Hematopoietic multipotent progenitor cell treated with erythropoietin and hydrocortisone succinate and interleukin-3 and kit ligand, for 8 days (in vitro differentiated cells): ENCODE results near the gene GPR156.
"Not testable (repeated sequence)": the region's sequence is repeated elsewhere in the genome, so short reads cannot be mapped to it uniquely, and the experiment has no call there.

Source experiments
- DNase-seq: peaks from one replicate; pipeline ENCODE4 v3.0.0-alpha.2; 2015

The GPR156 gene

GRCh38 chr3:120272286-120272685 lies 12.7 kb downstream of the GPR156 start:
- no peak for DNase-seq

- no peak for DNase-seq
Measured at GRCh38 chr3:120265989-120266388, 19.0 kb downstream of the GPR156 start.

DNA sequence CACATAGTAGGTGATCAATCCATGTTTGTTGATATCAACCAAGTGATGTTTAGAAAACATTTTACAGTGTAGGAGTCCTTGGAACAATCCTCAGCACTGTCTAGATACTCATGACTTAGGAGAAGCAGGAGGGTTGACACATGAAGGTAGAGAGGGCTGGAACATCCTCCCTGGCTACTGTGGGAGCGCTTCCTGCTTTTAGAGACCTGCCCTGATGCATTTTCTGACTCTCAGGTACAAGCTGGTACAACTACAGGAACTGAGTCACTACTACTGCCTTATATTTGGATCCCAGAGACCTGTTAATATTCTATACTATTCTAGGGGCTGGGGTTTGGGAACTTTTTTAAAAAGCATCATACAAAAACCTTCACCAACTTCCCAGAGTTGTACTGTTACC lies 20.1 kb downstream of the GPR156 start:
- no peak for DNase-seq

DNA sequence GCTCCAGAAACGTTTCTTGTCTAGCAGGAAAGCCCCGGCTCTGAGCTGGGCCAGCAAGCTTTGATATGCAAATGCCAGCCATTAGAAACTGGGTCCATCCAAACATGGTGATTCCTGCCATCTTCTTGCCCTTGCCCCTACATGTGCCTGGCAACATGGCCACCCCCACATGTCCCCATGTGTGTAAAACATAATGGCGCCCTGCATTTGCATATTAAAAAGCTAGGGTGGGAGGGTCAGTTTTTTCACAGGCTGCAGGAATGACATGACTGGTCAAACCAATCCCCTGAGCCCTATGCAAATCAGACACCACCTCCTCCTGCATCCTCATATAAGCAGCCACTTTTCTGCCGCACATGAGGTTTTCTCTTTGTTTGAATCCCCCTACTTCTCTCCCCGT lies 21.2 kb downstream of the GPR156 start:
- DNase-seq, result no peak

DNA sequence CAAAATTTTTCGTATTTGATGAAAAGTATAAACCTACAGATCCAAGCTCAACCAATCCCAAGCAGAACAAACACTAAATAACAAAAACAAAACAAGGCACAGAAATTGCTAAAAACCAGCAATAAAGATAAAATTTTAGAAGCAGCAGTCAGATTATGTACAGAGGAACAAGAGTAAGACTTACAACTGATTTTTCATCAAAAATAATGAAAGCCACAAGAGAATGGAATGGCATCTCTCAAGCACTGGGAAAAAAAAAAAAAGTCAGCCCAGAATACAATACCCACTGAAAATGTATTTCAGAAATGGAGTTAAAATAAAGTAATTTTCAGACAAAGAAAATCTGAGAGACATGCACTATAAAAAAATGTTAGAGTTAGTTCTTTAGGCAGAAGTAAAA lies 27.0 kb downstream of the GPR156 start:
- no peak for DNase-seq

DNA sequence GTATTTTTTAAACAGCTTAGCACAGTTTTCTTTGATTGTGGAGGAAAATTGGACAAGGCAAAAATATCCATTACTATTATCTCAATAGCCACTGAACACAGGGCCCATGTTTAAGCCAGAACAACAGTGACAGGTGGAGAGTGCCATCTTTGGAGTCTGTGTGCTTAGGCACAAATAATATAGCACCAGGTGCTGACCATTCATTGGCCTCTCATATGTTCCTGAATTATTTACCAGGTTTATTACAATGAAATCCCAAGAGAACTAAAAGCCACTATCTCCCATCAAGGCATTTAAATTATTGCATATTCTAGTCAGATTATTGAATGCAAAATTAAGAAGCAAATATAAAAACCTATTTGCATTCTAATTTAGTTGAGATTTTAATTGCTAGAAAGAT lies 39.6 kb downstream of the GPR156 start:
- DNase-seq, result no peak

GRCh38 chr3:120244834-120245225 lies 40.2 kb downstream of the GPR156 start:
- no peak for DNase-seq

- no peak for DNase-seq
Measured at GRCh38 chr3:120239644-120240043, 45.4 kb downstream of the GPR156 start.

DNA sequence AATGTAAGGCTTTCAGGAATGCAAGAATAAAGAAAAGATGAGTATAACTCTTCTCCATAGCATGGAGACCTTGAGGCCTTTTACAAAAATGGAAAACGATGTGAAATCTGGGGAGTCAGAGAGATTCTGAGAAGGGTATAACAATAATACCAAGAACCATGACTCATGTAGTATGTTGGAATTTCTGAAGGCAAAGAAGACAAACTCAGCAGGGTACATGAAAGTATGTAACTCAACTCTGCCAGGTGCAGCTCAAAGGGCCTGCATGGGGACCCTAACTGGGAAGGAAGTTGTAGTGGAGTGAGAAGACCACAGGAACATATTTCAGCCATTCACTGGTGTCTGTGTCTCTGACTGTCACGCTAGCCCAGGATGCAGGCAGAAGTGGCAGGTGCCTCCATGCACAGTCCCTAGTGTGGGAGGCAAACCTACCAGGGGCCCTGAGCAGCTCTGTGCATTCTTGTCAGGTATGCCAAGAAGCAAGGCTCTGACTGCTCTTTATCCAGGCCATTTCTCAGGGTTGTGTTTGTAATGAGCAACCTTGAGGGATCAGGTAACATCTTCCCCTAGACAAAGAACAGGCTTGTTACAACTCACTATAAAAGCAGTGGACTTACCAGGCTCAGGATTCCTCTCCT lies 57.2 kb downstream of the GPR156 start:
- DNase-seq, result no peak

- DNase-seq, result no peak
Measured at GRCh38 chr3:120224237-120224636, 60.8 kb downstream of the GPR156 start.

DNA sequence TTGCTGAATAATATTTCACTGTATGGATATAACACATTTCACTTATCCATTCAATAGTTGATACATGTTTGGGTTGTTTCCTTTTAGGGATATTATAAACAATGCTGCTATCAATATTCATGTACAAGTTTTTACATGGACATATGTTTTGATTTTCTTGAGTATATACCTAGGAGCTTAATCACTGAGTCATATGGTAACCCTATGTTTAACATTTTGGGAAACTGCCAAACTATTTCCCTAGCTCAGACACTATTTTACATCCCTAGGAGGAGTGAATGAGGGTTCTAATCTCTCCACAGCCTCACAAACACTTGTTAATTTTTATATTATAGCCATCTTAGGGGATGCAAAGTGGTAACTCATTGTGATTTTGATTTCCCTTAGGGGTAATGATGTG lies 66.0 kb downstream of the GPR156 start:
- no peak for DNase-seq

- DNase-seq, result not testable (repeated sequence)
Measured at GRCh38 chr3:120216633-120217032, 68.4 kb downstream of the GPR156 start.

DNA sequence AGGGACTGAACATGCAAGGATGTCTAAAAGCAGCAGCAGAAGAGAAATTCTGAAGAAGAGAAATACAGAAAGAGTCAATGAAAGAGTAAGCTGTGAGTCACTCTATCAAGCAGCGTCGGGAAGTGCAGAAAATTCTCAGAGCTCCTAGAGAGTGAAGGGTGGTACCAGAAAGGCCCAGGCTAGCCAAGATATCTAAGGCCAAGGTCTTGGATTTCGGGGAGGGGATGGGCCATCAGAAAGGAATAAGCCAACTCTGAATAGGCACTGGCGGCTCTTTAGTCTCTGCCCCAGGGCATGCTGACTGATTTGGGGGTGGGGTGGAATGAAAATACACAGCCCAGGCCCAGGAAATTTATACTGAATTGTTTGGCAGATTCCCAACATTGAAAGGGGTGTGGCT lies 70.8 kb downstream of the GPR156 start:
- no peak for DNase-seq

- no peak for DNase-seq
Measured at GRCh38 chr3:120212505-120212904, 72.5 kb downstream of the GPR156 start.

GRCh38 chr3:120209425-120209824 lies 75.6 kb downstream of the GPR156 start:
- DNase-seq, result no peak

DNA sequence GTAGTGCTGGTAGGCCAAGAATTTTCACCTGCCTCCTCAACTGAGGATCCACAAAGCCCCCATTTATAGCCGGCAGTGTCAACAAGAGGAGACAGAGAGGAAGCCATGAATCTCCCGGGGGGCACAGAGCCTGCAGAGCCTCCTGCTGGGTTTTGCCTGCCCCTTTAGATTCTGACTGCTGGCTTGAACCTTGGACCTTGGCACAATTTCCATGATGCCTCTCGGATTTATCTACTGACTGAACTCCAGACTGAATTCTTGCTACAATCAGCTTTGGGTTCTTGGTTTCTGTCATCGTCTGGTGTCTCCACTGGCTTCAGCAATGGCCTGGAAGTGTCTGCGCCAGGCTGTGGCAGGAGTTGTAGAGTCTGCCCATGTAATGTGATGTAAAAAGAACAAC lies 80.7 kb downstream of the GPR156 start:
- no peak for DNase-seq

DNA sequence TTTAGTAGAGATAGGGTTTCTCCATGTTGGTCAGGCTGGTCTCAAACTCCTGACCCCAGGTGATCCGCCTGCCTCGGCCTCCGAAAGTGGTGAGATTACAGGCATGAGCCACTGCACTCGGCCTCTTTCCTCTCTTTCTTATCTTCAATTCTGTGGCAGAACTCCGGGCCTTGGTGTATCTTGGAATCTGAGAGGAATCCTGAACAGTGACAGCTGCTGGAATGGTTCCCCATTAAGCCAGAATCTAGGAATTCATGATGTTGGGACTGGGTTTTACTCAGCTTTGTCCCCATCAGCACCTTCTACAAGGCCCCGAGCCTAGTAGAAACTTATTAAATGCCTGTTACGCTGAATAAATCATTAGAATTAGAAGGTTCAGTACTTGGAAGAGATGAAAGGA lies 81.4 kb downstream of the GPR156 start:
- no peak for DNase-seq

DNA sequence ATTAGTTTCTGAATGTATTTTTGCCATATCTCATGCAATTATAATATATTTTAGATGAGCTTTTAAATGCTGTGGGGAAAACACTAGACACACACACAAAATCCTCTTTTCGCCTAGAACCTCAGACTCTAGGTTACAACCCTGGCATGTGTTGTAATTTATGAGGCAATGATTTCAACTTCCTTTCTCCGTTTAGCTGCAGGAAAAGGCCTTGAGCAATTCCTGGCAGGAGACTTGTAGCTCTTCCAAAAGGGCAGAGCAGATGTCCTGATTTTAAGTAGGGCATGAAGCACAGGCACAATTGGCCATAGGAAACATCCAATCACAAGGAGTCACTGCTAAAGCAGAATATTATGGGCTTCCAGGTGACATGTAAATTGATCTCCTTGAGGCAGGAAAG lies 82.0 kb downstream of the GPR156 start:
- no peak for DNase-seq

DNA sequence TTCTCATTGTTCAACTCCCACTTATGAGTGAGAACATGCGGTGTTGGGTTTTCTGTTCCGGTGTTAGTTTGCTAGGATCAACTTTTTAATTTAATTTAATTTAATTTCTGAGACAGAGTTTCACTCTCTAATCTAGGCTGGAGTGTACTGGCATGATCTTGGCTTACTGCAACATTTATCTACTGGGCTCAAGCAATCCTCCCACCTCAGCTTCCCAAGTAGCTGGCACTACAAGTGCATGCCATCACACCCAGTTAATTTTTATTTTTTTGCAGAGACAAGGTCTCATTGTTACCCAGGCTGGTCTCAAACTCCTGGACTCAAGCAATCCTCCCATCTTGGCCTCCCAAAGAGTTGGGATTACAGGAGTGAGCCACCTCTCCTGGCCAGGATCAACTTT lies 82.7 kb downstream of the GPR156 start:
- DNase-seq, result no peak

- DNase-seq, result no peak
Measured at GRCh38 chr3:120200493-120201235, 84.4 kb downstream of the GPR156 start.

DNA sequence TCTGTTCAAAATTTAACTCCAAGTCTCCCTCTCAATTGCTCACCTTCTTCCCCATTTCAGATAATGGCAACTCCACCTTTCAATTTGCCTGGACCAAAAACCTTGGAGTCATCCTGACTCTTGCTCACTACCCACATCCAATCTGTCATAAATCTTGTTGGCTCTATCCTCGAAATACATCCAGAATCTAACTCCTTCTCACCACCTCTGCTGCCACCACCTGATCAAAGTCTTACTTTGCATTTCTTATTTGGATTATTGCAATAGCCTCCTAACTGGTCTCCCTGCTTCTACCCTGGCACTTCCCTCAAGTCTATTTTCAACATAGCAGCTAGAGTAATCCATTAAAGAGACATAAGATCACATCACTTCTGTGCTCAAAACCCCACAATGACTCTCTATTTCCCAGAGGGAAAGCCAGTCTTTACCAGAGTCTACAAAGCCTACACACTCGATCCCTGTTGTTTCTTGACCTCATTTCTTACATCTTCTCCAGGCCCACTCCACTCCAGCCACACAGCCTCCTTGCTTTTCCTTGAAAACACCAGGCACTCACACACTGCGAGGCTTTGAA lies 86.6 kb downstream of the GPR156 start:
- peak; percentile 9 for DNase-seq

DNA sequence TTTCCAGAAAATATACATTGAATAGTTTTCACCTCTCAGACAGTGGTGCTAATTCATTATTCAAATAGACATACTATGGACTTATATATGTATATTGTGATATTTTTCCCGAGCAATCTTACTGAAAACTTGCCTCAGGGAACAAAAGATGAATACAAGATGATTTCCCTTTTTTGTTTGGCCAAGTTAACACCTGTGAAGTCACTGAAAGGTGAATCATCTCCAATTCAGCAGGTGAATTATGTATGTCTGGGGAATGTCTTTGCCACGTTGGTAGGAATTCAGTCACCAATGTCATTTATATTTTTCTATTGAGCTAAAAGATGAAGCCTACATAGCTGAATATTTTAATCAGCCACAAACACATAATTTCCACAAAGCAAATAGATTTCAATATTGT lies 88.2 kb downstream of the GPR156 start:
- DNase-seq, result no peak

DNA sequence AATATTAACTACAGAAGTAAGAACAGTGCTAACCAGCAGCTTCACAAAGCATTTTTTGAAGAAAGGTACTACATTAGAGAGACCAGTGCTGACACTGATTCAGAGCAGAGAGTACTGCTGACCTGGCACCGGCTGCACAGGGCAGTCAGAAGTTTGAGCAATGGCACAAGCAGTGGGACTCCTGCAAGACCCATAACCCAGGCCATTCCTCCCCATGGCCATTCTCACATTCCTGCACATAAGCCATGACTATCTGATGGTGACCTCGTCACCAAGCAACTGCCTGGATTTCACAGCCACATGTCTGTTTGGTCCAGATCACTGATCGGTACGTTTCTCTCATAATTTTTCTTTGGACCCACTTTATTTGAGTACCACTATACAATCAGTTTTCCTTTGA lies 88.7 kb downstream of the GPR156 start:
- DNase-seq, result no peak

- DNase-seq, result no peak
Measured at GRCh38 chr3:120193554-120193953, 91.5 kb downstream of the GPR156 start.

- DNase-seq, result no peak
Measured at GRCh38 chr3:120192579-120192978, 92.4 kb downstream of the GPR156 start.
